Immature natural killer cell (primary cell): ENCODE results near the gene GPC6. TPM values are rescaled to one million over a fixed set of nuclear protein-coding genes. Genes with fewer than 3 reads are reported as not detected.

Source experiments
- DNase-seq, 3 donors: peaks; one replicate each; pipeline ENCODE4 v3.0.0; 2022; ENCODE audit warnings: mixed read lengths in 1 of 3
- H3K27ac Mint-ChIP-seq, 6 donors: one replicate each; pipeline ENCODE4 v1.8.0; 2020; ENCODE audit warnings: mixed read lengths in 6 of 6, mild to moderate bottlenecking in 5 of 6, inconsistent platforms in 4 of 6, moderate library complexity in 3 of 6
- H3K27me3 Mint-ChIP-seq, 3 donors: one replicate each; pipeline ENCODE4 v1.8.0; 2020 to 2021; ENCODE audit warnings: low read depth in 3 of 3, mild to moderate bottlenecking in 3 of 3, mixed read lengths in 3 of 3, moderate library complexity in 3 of 3, inconsistent platforms in 1 of 3
- H3K36me3 Mint-ChIP-seq, 3 donors: one replicate each; pipeline ENCODE4 v1.8.0; 2020; ENCODE audit warnings: mixed read lengths in 3 of 3, inconsistent platforms in 2 of 3, mild to moderate bottlenecking in 2 of 3
- H3K4me1 Mint-ChIP-seq, 2 donors: one replicate each; pipeline ENCODE4 v1.8.0; 2020; ENCODE audit warnings: inconsistent platforms in 2 of 2, mild to moderate bottlenecking in 2 of 2, mixed read lengths in 2 of 2, moderate library complexity in 1 of 2
- H3K4me3 Mint-ChIP-seq, 5 donors: one replicate each; pipeline ENCODE4 v1.8.0; 2020; ENCODE audit warnings: mild to moderate bottlenecking in 5 of 5, mixed read lengths in 5 of 5, inconsistent platforms in 3 of 5, moderate library complexity in 3 of 5
- H3K9me3 Mint-ChIP-seq, 6 donors: one replicate each; pipeline ENCODE4 v1.8.0; 2020; ENCODE audit warnings: mild to moderate bottlenecking in 6 of 6, mixed read lengths in 6 of 6, inconsistent platforms in 4 of 6, moderate library complexity in 3 of 6
- polyA plus RNA-seq, 3 donors: library from polyadenylated mRNA; unstranded; fragments of 300-500 nt; fragmentation: Illumina TruSeq; gene quantifications; one replicate each; pipeline ENCODE4 v1.2.3, GENCODE V29; 2021

The GPC6 gene
- polyA plus RNA-seq, 3 donors from 2014 or later: not detected

DNA sequence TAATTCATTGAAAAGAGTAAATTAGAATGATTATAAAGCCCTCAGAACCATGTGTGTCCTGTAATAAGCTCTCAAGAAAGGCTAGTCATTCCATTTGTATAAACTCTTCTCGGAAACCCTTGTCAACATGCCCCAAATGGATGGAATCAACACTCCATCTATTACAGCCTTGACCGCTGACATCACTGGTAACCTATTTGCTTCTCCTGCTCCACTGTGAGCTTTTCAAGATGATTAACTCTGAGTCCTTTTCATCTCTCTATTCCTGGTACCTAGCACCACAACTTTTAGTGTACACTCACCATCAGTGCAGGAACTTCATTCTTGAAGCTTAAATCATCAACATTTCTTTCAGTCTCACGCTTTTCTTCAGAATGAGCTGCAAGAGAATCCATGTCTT lies 640.9 kb downstream of the GPC6 start:
- H3K9me3 Mint-ChIP-seq: peaks cover 0 to 6% (median 0%) of the 10 kb centered on the region in 6 donors
- no peaks in the 10 kb centered on the region for H3K4me1 Mint-ChIP-seq
- no peaks in the 10 kb centered on the region for H3K27me3 Mint-ChIP-seq
- DNase-seq: no peak
- no peak overlapping the region for H3K4me3 Mint-ChIP-seq
- no peaks in the 10 kb centered on the region for H3K36me3 Mint-ChIP-seq
- no peak overlapping the region for H3K27ac Mint-ChIP-seq

DNA sequence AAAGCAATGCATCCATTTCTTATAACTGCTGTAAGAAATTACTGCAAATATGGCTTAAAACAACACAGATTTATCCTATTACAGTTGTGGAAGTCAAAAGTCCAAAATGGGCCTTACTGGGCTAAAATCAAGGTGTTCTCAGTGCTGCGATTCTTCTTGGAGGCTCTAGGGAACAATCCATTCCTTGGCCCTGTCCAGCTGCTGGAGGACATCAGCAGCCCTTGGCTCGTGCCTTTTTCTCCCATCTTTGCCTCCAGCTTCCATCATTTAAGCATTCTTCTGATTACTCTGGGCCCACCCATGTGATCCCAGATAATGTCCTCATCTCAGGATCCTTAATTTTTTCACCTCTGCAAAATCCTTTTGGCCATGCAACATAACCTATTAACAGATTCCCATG lies 645.8 kb downstream of the GPC6 start:
- Mint-ChIP-seq H3K4me1 (no peaks in the 10 kb centered on the region), H3K27ac (no peak overlapping the region), H3K9me3 (peaks cover 0 to 6% (median 0%) of the 10 kb centered on the region in 6 donors), H3K27me3 (no peaks in the 10 kb centered on the region), H3K4me3 (no peak overlapping the region), H3K36me3 (no peaks in the 10 kb centered on the region)
- no peak for DNase-seq

DNA sequence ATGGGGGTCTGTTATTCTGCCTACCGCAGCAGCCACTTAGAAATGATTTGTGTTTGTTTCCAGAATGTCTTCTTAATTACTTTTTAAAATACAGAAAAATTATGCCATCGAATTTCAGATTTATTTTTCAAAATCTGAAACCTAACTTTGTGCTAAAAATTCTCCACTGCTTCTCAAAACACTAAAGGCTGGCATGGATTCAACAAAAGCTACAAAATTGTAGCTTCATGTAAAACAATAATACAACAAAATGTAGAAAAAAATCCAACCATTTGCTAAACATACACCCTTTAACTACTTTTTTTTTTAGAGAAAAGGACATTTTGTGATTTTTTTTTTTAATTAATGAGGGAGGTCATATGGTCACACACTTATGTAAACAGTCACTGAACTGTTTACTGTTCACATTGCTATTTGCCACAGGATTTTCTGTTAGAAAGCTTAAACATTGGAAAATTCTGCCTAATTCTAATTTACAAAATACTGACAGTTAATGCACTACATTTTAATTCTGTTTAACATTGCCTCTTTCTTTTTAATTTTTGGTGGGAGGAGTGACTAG lies 646.3 kb downstream of the GPC6 start:
- Mint-ChIP-seq H3K36me3 (no peaks in the 10 kb centered on the region), H3K4me3 (no peak overlapping the region), H3K27me3 (no peaks in the 10 kb centered on the region), H3K4me1 (no peaks in the 10 kb centered on the region), H3K9me3 (peaks cover 0 to 11% (median 4%) of the 10 kb centered on the region in 6 donors), H3K27ac (no peak overlapping the region)
- no peak for DNase-seq

DNA sequence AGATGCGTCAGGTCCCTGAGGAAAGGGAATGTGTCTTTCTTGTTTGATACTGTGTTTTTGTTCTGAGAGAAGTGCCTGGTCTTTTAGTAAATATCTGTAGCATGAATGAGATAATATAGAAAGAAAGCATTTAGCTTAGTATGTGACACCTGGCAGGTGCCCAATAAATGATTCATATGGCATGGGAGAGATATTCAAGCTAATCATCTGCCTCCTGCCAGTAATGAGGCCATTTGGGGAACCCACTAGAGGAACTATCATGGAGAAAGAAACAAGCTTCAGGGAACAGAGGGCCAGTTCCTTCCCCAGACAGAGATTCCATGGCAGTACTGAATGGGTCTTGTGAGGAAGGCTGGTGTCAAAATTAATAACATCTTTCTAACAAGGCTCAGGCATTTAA lies 648.9 kb downstream of the GPC6 start:
- no peaks in the 10 kb centered on the region for H3K36me3 Mint-ChIP-seq
- peaks cover 0 to 17% (median 4%) of the 10 kb centered on the region in 6 donors for H3K9me3 Mint-ChIP-seq
- no peaks in the 10 kb centered on the region for H3K4me1 Mint-ChIP-seq
- no peak overlapping the region for H3K27ac Mint-ChIP-seq
- no peak overlapping the region for H3K4me3 Mint-ChIP-seq
- no peaks in the 10 kb centered on the region for H3K27me3 Mint-ChIP-seq
- DNase-seq: no peak

DNA sequence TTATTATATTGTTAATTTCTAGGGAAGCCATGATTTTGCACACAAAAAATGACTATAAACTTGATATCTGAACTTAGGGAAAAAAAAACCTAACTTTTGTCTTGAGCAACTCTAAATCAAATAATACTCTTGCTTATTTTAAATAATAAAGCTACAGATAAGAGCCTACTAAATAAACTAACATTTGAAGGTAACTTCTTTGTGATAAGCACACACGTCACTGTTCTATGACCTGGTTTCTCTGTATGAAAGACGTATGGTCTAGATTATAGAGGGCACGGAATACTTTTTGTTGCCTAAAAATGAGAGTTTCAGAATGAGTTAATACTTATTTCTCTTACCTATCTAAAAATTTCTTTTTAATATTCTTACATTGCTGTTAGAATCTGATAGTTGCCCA lies 649.6 kb downstream of the GPC6 start:
- no peaks in the 10 kb centered on the region for H3K27me3 Mint-ChIP-seq
- no peak overlapping the region for H3K27ac Mint-ChIP-seq
- H3K4me3 Mint-ChIP-seq: no peak overlapping the region
- no peaks in the 10 kb centered on the region for H3K4me1 Mint-ChIP-seq
- peaks cover 0 to 17% (median 4%) of the 10 kb centered on the region in 6 donors for H3K9me3 Mint-ChIP-seq
- DNase-seq: no peak
- H3K36me3 Mint-ChIP-seq: no peaks in the 10 kb centered on the region

DNA sequence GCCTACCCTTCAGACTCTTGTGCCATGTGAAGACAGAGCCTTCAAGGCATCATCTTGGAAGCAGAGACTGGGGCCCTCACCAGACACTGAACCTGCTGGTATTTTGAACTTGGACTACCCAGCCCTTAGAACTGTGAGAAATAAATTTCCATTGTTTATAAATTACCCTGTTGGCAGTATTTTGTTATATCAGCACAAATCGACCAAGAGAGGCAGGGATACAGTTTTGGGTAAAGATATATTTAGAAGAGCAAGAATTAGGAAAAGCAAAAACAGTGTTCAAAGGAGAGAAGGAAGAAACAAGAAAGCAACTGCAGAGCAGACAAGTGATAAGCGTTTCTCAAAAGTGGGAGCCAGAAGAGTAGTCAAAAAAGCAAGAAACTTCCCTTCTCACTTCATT lies 652.1 kb downstream of the GPC6 start:
- H3K4me1 Mint-ChIP-seq: no peaks in the 10 kb centered on the region
- no peak overlapping the region for H3K27ac Mint-ChIP-seq
- H3K4me3 Mint-ChIP-seq: no peak overlapping the region
- peaks cover 0 to 17% (median 6%) of the 10 kb centered on the region in 6 donors for H3K9me3 Mint-ChIP-seq
- no peaks in the 10 kb centered on the region for H3K36me3 Mint-ChIP-seq
- DNase-seq: no peak
- peaks cover 0 to 3% (median 0%) of the 10 kb centered on the region in 3 donors for H3K27me3 Mint-ChIP-seq

DNA sequence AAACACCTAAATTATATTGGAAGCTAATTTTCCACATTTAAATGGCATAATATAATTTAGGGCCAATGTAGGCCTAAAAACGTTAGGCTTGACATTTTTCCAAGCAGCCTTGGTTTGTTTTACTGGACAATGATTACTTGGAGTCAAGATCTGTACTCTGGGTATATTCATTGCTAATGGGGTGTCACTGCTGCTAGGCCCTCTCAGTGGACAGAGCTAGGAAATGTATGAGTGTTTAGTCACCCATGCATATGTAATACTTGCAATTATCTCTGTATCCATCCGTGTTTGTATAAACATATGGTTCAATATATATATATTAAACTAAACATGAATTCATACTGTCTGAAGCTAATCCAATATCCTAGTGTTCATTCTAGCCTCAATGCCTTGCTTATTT lies 654.8 kb downstream of the GPC6 start:
- no peaks in the 10 kb centered on the region for H3K36me3 Mint-ChIP-seq
- DNase-seq: no peak
- H3K27me3 Mint-ChIP-seq: peaks cover 0 to 6% (median 0%) of the 10 kb centered on the region in 3 donors
- peaks cover 0 to 12% (median 7%) of the 10 kb centered on the region in 6 donors for H3K9me3 Mint-ChIP-seq
- no peaks in the 10 kb centered on the region for H3K4me1 Mint-ChIP-seq
- H3K27ac Mint-ChIP-seq: no peak overlapping the region
- H3K4me3 Mint-ChIP-seq: no peak overlapping the region

DNA sequence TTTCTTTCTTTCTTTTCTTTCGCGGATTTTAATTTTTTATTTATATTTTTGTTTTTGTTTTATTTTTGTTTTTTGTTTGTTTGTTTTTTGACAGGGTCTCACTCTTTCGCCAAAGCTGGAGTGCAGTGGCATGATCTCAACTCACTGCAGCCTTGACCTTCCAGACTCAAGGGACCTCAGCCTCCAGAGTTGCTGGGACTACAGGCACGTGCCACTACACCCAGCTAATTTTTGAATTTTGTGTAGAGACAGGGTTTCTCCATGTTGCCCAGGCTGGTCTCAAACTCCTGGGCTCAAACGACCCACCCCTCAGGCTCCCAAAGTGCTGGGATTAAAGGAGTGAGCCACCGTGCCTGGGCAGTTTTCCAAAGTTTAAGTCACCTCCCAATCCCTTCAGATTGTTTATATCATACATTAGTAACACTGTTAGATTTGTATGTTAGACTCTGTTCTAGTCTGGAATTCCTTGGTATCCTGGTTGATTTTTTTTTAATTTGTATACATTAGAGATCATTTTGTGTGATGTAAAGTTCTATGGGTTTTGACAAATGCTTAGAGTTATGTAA lies 655.6 kb downstream of the GPC6 start:
- H3K27me3 Mint-ChIP-seq: peaks cover 0 to 6% (median 0%) of the 10 kb centered on the region in 3 donors
- no peaks in the 10 kb centered on the region for H3K4me1 Mint-ChIP-seq
- H3K4me3 Mint-ChIP-seq: no peak overlapping the region
- peaks cover 0 to 12% (median 7%) of the 10 kb centered on the region in 6 donors for H3K9me3 Mint-ChIP-seq
- no peak overlapping the region for H3K27ac Mint-ChIP-seq
- no peak for DNase-seq
- no peaks in the 10 kb centered on the region for H3K36me3 Mint-ChIP-seq

DNA sequence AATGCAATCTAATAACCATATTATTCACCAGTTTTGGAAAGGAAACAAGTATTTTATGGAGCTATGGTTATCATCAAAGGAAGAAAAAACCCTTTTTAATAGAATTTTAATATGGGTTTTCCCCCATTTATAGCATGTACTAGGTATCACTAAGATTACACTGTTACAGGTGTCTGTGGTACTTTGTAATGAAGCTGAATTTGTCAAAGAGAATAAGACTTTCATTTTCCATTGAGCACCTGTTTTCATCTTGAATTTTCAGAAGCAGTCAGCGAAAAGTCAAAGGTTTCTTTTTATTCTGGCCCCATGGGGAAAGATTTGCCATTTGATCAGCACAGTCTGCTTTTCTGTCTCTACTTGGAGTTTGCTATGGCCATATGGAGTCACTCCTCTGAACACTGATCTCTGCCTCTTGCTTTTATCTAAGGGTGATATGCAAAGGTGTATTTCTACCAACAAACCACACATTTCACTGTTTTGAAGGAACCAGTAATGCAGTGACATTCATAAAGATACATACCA lies 662.9 kb downstream of the GPC6 start:
- Mint-ChIP-seq H3K36me3 (no peaks in the 10 kb centered on the region), H3K4me1 (no peaks in the 10 kb centered on the region), H3K4me3 (no peak overlapping the region), H3K27me3 (peaks cover 0 to 2% (median 0%) of the 10 kb centered on the region in 3 donors), H3K9me3 (no peaks in the 10 kb centered on the region), H3K27ac (no peak overlapping the region)
- no peak for DNase-seq

DNA sequence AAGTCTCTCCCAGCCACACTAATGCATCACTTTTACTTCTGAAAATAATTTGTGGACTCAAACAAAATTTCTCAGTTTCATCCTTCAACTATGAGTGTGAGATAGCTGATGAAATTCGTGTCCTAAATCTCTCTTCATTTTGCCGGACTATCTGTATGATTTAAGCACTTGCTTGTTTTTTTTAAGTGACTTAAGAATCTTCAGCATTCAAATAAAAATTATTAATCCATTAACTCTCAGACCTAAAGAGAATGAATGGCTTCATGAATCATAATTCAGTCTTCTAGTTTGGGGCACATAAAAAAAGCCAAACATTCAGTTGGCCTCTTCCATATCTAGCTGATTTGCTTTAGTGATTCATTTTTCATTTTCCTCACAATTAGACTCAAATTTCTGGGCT lies 673.4 kb downstream of the GPC6 start:
- H3K27me3 Mint-ChIP-seq: peaks cover 0 to 2% (median 0%) of the 10 kb centered on the region in 3 donors
- no peak overlapping the region for H3K27ac Mint-ChIP-seq

DNA sequence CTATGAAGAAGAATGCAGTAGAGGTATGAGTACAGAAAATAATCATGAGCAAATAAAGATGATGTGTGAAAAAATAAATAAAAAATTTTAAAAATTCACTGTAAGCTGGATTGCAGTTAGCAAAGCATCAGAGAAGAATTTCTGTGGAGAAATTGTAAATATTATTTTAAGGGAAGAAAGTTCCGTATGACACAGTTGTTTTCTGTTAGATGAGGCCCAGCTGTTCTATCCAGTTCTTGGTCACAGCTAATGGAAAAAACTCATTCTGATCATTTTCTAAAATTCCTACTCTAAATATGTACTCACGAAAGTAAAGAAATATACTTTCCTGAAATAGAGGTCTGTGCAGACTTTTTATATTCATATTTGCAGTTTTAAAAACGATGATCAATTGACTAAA lies 674.1 kb downstream of the GPC6 start:
- Mint-ChIP-seq H3K36me3 (no peaks in the 10 kb centered on the region), H3K27ac (no peak overlapping the region), H3K4me1 (peaks cover 0 to 7% of the 10 kb centered on the region in 2 donors), H3K27me3 (peaks cover 0 to 2% (median 0%) of the 10 kb centered on the region in 3 donors), H3K4me3 (no peak overlapping the region), H3K9me3 (peaks cover 0 to 6% (median 1%) of the 10 kb centered on the region in 6 donors)
- DNase-seq: no peak

More for the DNA sequence above, 673.4 kb downstream of the GPC6 start:
- no peak for DNase-seq
- Mint-ChIP-seq H3K36me3 (no peaks in the 10 kb centered on the region), H3K4me1 (peaks cover 0 to 7% of the 10 kb centered on the region in 2 donors), H3K4me3 (no peak overlapping the region), H3K9me3 (peaks cover 0 to 6% (median 1%) of the 10 kb centered on the region in 6 donors)

DNA sequence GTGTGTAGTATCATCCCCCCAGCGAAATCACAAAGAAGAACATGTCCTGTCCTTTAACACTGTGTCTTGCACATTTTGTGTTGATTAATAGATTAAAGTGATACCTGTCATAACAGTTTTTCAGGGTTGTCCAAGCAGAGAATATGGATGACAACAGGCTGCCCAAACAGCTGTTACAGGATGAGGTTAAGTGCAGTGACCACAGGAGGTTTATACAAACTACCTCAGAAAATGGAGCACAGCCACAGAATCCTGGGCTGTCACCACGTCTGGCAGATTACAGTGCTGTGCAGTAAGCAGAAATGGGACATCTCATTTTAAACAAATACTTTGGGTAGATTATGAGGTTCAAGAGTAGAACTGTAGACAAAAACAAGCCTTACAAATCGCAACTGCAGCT lies 677.3 kb downstream of the GPC6 start:
- peaks cover 0 to 2% (median under 1%) of the 10 kb centered on the region in 6 donors for H3K9me3 Mint-ChIP-seq
- no peak overlapping the region for H3K27ac Mint-ChIP-seq
- DNase-seq: no peak
- H3K36me3 Mint-ChIP-seq: no peaks in the 10 kb centered on the region
- H3K4me1 Mint-ChIP-seq: peaks cover 0 to 7% of the 10 kb centered on the region in 2 donors
- H3K27me3 Mint-ChIP-seq: peaks cover 0 to 2% (median 1%) of the 10 kb centered on the region in 3 donors
- no peak overlapping the region for H3K4me3 Mint-ChIP-seq

DNA sequence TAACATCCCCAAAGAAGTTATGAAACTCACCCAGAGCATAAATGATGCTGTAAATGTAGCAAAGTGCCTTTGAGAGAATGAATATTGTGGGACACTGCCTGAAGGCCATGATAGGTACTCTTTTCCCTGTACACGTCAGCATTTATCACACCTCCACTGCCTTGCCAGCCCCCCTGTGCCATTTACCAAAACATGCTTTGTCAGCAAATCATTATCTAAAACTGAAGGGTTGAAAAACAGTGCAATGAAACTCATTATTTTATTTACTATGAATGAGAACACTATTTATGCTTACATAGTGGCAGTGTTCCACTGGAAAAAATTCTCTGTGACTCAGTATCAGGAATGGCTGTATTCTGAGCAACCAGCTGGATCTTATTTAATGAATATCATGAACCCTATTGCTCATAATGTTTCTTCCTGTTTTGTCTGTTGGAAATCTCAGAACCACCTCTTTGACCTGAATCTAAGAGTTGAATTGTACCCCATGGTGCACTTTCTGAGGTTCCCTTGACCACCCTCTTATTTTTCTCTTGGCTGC lies 688.7 kb downstream of the GPC6 start:
- DNase-seq: no peak
- Mint-ChIP-seq H3K27me3 (peaks cover 0 to 1% (median 0%) of the 10 kb centered on the region in 3 donors), H3K4me3 (no peak overlapping the region), H3K4me1 (no peaks in the 10 kb centered on the region), H3K9me3 (peaks cover 0 to 7% (median 2%) of the 10 kb centered on the region in 6 donors), H3K36me3 (no peaks in the 10 kb centered on the region), H3K27ac (no peak overlapping the region)

DNA sequence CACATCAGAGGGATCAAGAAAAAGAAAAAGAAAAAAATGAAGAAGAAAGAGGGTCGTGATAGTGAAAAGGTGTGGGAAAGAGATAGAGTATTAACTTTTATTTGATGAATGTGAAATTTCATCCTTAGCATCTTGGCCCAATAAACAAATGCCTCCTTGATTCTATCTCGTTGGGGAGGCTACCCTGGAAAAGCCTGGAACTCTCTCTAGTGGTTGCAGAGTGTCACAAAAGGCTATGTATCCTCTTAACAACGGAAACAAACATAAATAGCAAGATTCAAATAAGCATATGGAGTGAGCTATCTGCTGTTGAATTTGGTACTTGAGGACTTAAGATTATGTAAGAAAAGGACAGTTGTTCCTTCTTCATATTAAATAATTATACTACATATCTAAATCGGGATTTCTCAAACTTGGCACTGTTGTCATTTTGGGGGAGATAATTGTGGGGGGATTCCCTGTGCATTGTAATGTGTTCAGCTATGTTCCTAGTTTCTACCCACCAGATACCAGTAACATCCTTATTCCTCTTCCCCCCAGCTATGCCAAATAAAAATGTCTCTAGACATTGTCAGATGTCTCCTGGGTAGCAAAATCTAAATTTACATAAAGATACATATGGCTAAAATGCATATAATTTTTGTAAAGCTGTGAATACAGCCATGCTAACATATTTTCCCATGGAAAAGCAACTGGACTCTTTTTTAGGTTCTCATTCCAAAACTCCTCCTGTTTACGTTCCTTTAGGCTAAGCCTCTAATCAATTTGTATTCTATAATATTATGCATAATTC lies 695.7 kb downstream of the GPC6 start:
- DNase-seq: no peak
- Mint-ChIP-seq H3K4me3 (no peak overlapping the region), H3K27ac (no peak overlapping the region), H3K4me1 (no peaks in the 10 kb centered on the region), H3K27me3 (peaks cover 0 to 3% (median 0%) of the 10 kb centered on the region in 3 donors), H3K9me3 (peaks cover 0 to 7% (median 2%) of the 10 kb centered on the region in 6 donors), H3K36me3 (no peaks in the 10 kb centered on the region)
